IPS-15b (cell line): ENCODE data around the gene THRA.

Experiments used
- H3K27me3 ChIP-seq: one replicate; pipeline ENCODE4 v1.6.1; 2013; ENCODE audit warnings: low read length; ENCODE audit not compliant: control insufficient read depth, insufficient read depth
- H3K36me3 ChIP-seq: one replicate; pipeline ENCODE4 v1.6.1; 2013; ENCODE audit warnings: low read length; ENCODE audit not compliant: control insufficient read depth, insufficient read depth
- H3K4me1 ChIP-seq: one replicate; pipeline ENCODE4 v1.6.1; 2013; ENCODE audit warnings: mild to moderate bottlenecking, low read length; ENCODE audit not compliant: control insufficient read depth, insufficient read depth
- H3K4me3 ChIP-seq: one replicate; pipeline ENCODE4 v1.5.1; 2013; ENCODE audit warnings: low read depth, low read length
- H3K9ac ChIP-seq: one replicate; pipeline ENCODE4 v1.6.1; 2013; ENCODE audit warnings: low read depth, mild to moderate bottlenecking, low read length
- H3K9me3 ChIP-seq: one replicate; pipeline ENCODE4 v1.6.1; 2013; ENCODE audit warnings: mild to moderate bottlenecking, low read length; ENCODE audit not compliant: control insufficient read depth, insufficient read depth

THRA gene

DNA sequence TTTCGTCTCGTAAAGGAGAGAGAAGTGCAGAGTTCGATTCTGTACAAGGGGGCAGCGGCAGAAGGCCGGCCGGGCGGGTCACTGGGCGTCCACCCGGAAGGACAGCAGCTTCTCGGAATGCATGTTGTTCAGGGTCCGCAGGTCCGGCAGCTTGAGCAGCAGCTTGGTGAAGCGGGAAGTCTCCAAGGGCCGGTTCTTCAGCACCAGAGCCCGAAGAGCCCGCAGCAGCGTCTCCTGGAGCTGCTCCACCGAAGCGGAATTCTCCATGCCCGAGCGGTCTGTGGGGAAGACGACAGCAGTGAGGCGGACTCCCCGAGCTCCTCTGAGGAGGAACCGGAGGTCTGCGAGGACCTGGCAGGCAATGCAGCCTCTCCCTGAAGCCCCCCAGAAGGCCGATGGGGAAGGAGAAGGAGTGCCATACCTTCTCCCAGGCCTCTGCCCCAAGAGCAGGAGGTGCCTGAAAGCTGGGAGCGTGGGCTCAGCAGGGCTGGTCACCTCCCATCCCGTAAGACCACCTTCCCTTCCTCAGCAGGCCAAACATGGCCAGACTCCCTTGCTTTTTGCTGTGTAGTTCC lies 30.3 kb downstream of the THRA start:
- H3K4me1 ChIP-seq: peaks cover 3% of the 10 kb centered on the region
- H3K36me3 ChIP-seq: peaks cover 32% of the 10 kb centered on the region
- no peak overlapping the region for H3K4me3 ChIP-seq
- H3K9me3 ChIP-seq: no peaks in the 10 kb centered on the region
- no peaks in the 10 kb centered on the region for H3K27me3 ChIP-seq
- H3K9ac ChIP-seq: no peak overlapping the region

DNA sequence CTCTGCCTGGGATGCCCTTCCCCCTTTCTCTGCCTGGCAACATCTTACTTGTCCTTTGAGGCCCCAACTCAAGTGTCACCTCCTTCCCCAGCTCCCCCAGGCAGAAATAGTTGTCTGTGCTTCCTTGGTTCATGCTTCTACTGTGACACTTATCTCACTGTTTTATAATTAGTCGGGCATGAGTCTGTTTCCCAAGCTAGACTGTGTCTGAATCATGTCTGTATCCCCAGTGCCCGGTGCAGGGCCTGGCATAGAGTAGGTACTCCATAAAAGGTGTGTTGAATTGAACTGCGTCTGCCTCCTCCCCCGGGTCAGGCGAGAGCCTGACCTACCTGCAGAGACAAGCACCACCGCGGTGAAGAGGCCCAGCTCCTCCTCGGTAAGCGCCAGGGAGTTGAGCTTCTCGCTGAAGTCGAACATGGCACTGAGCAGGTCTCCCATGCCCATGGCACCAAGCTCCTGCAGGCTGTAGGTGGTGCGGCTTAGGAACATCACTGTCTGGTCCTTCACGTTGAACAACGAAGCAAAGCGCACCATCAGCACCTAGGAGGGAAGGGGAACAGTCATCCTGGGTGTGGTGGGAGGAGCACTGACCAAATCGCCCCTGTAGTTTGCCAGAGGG lies 30.9 kb downstream of the THRA start:
- no peaks in the 10 kb centered on the region for H3K27me3 ChIP-seq
- H3K4me1 ChIP-seq: peaks cover 8% of the 10 kb centered on the region
- H3K9ac ChIP-seq: no peak overlapping the region
- H3K9me3 ChIP-seq: no peaks in the 10 kb centered on the region
- H3K36me3 ChIP-seq: peaks cover 32% of the 10 kb centered on the region
- H3K4me3 ChIP-seq: no peak overlapping the region

DNA sequence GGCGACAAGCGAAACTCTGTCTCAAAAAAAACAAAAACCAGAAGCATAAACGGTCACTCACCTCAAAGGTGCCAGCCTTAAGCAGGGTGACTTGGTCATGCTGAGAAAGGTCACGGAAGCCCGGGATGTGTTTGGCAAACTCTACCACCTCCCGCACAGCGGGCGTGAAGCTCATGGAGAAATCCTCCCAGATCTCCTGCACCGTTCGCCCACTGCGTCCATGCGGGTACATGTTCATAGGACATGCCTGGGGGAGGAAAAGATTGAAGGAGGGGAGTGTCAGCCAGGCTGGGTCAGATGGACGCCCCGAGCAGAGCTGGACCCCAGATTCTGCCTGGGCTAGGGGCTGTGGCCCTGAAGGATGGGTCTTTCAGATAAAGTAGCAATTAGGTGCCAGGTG lies 32.1 kb downstream of the THRA start:
- no peaks in the 10 kb centered on the region for H3K9me3 ChIP-seq
- peaks cover 5% of the 10 kb centered on the region for H3K27me3 ChIP-seq
- H3K36me3 ChIP-seq: peaks cover 32% of the 10 kb centered on the region
- H3K4me1 ChIP-seq: peaks cover 9% of the 10 kb centered on the region
- H3K9ac ChIP-seq: no peak overlapping the region
- H3K4me3 ChIP-seq: no peak overlapping the region

DNA sequence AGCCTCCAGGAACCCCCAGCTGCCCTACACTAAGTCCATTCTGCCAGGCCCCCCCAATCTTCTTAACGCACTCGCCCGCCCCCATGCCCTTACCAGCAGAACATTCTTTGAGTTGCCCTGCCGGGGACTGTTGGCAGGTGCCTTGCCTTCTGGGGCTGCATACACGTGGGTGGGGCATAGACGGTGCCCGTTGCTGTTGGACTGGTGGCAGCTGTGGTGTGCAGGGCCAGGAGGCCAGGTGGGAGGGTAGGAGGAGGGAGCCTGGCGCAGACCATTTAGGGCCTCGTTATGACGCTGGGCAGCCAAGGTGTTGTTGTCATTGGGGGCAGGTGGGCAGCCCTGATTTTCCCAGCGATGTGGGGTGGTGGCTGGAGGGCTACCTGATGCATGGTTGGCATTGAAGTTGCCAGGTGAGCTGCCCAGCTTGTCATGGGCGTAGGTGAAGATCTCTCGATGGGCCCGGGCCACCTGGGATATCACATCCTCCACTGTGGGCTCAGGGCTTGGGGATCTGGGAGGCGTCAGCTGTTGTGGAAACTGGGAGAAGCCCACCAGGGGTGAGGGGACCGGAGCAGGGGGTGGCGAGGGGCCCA lies 32.7 kb downstream of the THRA start:
- Histone ChIP-seq H3K9ac (no peak overlapping the region), H3K4me1 (peaks cover 11% of the 10 kb centered on the region)

DNA sequence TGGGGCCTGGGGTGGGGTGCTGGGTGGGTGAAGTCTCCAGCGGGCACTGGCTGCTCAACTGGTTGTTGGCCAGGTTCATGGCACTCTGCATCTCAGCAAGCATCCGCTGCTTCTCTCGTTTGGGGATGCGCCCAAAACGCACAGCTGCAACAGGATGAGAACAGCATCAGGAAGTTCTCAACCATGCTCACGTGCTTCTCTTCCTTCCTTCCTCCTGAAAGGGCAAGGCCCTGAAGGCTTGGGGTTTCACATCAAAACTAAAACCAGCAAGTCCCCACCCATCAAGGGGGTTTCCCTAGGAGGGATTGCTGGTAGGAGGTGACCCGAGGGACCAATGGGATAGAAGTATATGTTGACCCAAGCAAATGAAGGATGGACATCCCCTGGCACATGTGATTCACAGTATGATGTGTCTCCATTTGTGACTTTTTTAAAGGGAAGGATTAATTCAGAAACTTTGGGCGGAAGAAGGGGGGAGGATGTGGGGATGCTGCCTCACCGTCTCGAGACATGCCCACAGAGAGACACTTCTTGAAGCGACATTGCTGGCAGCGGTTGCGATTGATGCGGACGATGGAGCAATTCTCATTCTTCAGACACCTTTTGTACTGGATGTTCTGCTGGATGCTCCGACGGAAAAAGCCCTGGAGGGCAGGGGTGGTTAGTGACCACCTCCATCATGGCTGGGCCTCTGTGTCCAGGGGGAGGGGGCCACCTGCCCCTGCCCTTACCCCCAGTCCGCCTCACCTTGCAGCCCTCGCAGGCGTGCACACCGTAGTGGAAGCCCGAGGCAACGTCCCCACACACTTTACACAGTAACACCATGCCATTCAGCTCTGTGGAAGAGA lies 33.4 kb downstream of the THRA start:
- Histone ChIP-seq H3K27me3 (peaks cover 10% of the 10 kb centered on the region), H3K4me3 (no peak overlapping the region), H3K9me3 (no peaks in the 10 kb centered on the region), H3K4me1 (peaks cover 13% of the 10 kb centered on the region), H3K36me3 (peaks cover 32% of the 10 kb centered on the region), H3K9ac (no peak overlapping the region)

More for the DNA sequence above, 32.7 kb downstream of the THRA start:
- H3K4me3 ChIP-seq: no peak overlapping the region
- peaks cover 32% of the 10 kb centered on the region for H3K36me3 ChIP-seq
- H3K27me3 ChIP-seq: peaks cover 10% of the 10 kb centered on the region
- no peaks in the 10 kb centered on the region for H3K9me3 ChIP-seq

DNA sequence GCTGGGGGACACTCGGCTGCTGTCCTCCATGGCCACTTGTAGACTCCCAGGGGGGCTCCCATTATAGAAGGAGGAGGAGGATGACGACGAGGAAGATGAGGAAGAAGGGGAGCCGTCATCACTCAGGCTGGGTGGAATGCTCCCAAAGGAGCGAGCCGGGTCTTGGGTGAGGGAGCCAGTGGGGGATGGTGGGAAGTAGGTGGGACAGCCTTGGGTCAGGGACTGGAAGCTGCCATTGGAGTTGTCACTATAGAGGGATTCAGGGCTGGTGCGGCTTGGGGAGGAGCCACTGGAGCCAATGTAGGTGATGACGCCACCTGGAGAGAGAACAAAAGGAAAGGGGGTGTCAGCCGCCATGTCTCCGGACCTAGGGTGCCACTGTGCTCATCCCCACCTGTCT lies 34.3 kb downstream of the THRA start:
- Histone ChIP-seq H3K9me3 (no peaks in the 10 kb centered on the region), H3K4me1 (peaks cover 14% of the 10 kb centered on the region), H3K9ac (no peak overlapping the region), H3K4me3 (no peak overlapping the region), H3K27me3 (peaks cover 10% of the 10 kb centered on the region), H3K36me3 (peaks cover 32% of the 10 kb centered on the region)

DNA sequence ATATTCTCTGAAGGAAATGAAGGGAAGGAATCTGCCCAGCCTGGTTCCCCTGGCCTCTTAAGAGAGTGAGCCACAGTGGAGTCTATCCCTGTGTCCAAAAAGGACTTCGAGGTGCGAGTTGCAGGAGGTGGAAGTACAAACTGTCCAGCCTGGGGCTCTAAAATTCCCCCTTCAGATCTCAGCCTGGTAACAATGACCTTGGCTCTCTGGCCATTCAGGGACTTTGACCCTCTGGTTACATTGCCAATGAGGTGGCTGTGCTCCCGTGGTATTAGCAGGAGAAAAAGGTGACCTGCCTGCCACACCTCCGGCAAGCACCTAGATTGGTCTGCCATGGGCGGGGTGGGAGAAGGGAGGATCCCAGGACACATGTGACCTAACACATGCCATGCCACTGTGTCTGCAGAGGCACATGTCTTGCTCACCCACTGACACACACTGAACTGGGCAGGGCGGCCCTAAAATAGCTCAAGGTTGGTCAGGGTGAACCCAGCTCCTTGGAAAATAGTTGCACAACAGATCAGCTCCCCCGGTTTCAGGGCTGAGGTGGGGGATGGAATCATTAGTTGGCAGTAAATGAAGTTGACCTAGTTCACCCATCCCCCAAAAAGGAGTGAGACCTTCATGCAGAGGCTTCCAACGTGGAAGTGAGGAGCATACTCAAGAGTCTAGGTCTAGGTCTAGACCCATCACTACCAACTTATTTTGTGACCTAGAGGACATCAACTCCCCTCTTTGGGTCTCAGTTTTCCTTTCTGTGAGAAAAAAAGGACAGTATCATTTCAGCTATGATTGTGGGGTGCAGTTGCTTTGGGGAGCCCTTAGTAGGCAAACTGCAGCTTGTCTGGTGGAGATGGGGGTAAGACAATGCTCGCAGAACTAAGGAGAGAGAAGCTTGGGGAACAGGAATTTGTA lies 35.4 kb downstream of the THRA start:
- Histone ChIP-seq H3K9me3 (no peaks in the 10 kb centered on the region), H3K27me3 (peaks cover 10% of the 10 kb centered on the region), H3K9ac (no peak overlapping the region), H3K36me3 (peaks cover 28% of the 10 kb centered on the region), H3K4me1 (peaks cover 19% of the 10 kb centered on the region), H3K4me3 (peak overlapping the region; percentile 36)

DNA sequence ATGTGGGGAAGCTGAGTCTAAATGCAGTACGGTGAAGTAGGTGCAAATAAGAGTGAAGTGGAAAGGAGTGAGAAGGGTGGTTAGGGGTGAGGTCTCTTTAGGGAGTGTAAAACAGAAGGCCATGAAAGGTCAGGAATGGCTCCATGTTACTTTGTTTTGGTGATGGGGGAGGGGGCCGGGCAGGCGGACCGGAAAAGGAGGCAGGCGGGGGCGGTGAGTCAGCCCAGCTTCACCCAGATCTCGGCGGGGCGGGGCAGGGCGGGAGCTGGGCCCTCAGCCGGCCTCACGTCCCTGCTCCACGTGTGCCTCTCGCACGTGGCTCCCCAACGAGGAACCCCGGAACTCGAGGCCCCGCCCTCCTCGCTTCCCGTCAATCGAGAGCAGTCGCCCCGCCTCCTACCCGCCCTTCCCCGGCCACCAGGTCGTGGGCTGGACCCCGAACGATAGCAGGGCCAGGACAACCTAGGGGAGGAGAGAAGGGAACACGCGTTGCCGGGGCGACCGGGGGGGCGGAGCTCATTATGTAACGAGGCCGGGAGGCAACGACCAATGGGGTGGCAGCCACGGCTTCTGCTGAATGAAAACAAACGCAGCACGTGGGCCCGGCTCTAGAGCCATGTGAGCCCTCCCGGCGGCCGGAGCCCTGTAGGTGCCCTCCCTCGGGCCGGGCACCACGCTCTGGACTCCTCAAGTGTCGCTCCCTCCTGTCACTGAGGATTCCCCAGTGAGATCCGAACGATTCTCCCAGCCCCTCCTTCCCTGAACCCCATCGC lies 36.3 kb downstream of the THRA start:
- H3K9ac ChIP-seq: no peak overlapping the region
- peaks cover 20% of the 10 kb centered on the region for H3K36me3 ChIP-seq
- peaks cover 25% of the 10 kb centered on the region for H3K4me1 ChIP-seq
- peaks cover 10% of the 10 kb centered on the region for H3K27me3 ChIP-seq
- peak overlapping the region; percentile 86 for H3K4me3 ChIP-seq
- H3K9me3 ChIP-seq: no peaks in the 10 kb centered on the region

DNA sequence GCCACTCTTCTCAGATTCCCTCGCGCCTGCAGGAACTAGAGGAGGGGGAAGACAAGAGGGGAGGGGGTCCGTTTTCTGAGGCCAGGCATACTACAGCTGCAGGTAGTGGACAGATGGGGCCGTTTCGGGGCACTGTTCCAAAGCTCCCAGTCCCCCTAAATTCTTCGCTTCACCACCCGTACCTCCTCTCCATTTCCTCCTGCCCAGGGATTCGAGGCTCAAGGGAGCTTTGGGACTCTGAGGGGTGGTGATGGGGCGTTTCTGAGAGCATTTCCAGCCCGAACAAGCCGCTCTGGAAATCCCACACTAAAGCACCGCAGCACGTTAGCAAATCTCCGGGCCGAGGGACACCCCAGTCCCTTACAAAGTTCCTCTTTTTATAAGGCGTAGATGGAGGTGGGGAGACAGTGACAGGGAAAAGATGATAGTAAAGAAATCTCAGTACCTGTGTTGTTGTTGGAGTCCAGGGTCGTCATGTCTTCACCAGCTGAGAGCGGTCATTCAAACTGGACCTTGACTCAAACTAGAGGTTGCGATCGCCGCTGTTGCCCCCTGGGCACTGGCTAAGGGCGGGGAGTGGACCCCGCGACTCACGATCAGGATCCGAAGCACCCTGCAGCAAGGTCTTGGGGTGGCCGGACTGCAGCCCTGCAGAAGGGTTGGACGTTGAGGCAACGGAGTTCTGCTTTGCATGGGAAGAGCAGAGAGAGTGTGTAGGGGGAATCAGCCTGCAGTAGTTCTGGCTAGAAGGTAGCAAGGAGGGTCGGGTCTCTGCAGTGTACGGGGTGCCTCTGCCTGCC lies 37.1 kb downstream of the THRA start:
- peaks cover 10% of the 10 kb centered on the region for H3K27me3 ChIP-seq
- peaks cover 14% of the 10 kb centered on the region for H3K36me3 ChIP-seq
- H3K9me3 ChIP-seq: no peaks in the 10 kb centered on the region
- H3K9ac ChIP-seq: peak overlapping the region; percentile 41
- H3K4me1 ChIP-seq: peaks cover 25% of the 10 kb centered on the region
- peak overlapping the region; percentile 86 for H3K4me3 ChIP-seq

DNA sequence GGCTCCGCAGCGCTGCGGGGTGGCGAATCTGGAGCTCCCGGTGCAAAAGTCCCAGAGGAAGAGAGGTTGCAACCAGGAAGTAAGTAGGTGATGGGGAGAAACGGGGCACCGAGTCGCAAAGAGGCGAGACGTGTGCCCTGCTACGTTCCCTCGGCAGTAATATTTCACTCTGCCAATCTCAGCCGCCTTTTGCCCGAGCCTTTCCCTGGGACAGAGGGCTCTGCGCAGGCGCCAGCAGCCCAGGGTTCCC lies 37.6 kb downstream of the THRA start, which contains the start of gene NR1D1:
NR1D1 (minus strand) TSS at position 171 of the 250 bp plus-strand sequence. CDS start 495 bp downstream, outside the sequence.
- peaks cover 10% of the 10 kb centered on the region for H3K27me3 ChIP-seq
- no peaks in the 10 kb centered on the region for H3K9me3 ChIP-seq
- peak within 1 kb of the TSS; percentile 41 for H3K9ac ChIP-seq
- H3K4me3 ChIP-seq: peak within 1 kb of the TSS; percentile 86
- H3K36me3 ChIP-seq: peaks cover 11% of the 10 kb centered on the region
- H3K4me1 ChIP-seq: peaks cover 25% of the 10 kb centered on the region
